HEK293 (cell line): ENCODE results near the gene BRD8.
A peak's percentile ranks its signal among the peaks of the same experiment; 100 is the strongest.

ENCODE experiments used
- CTCF ChIA-PET: fragments of 350-600 bp; formaldehyde crosslinking; extraction: SDS; loops from one replicate; lab custom pipeline; 2021; ENCODE audit warnings: antibody characterized with exemption; lab: Yijun Ruan, JAX
- POLR2A ChIA-PET: fragments of 300-600 bp; formaldehyde crosslinking; extraction: SDS; loops from one replicate; lab custom pipeline; 2020; ENCODE audit warnings: antibody characterized with exemption, inconsistent platforms; lab: Yijun Ruan, JAX
- H3K27ac ChIP-seq: fragments of 200-500 bp; sonication (Bioruptor generic); 2 replicates; pipeline ENCODE4 v1.5.1; 2014; ENCODE audit warnings: low read depth, low read length, control low read depth, inconsistent platforms; ENCODE audit errors: extremely low read depth
- H3K36me3 ChIP-seq, 2 experiments: fragments of 200-500 bp in 1 of 2; sonication (Bioruptor generic) in 1 of 2; 1 replicate in 1 of 2; 2 replicates in 1 of 2; pipeline ENCODE4 v1.5.1; 2014 to 2017; ENCODE audit warnings: inconsistent platforms in 2 of 2, low read length in 2 of 2; ENCODE audit not compliant: control insufficient read depth in 2 of 2, insufficient read depth in 1 of 2
- H3K4me1 ChIP-seq: fragments of 200-500 bp; sonication (Bioruptor generic); 2 replicates; pipeline ENCODE4 v1.5.1; 2014; ENCODE audit warnings: mild to moderate bottlenecking, low read length, inconsistent platforms; ENCODE audit not compliant: control insufficient read depth, insufficient read depth
- H3K4me3 ChIP-seq: 2 replicates; pipeline ENCODE4 v1.5.1; 2011; ENCODE audit warnings: low read depth, mild to moderate bottlenecking, control low read depth, low read length, moderate library complexity
- H3K9me3 ChIP-seq: fragments of 200-500 bp; sonication (Bioruptor generic); 2 replicates; pipeline ENCODE4 v1.5.1; 2014; ENCODE audit warnings: low read depth, low read length, inconsistent platforms; ENCODE audit not compliant: control insufficient read depth, insufficient read depth
- GLI2 ChIP-seq: fragments of 450-650 bp; formaldehyde crosslinking; IDR thresholded peaks from 2 replicates; pipeline ENCODE4; 2017; ENCODE audit warnings: missing biosample characterization, missing genetic modification characterization, low read depth, borderline replicate concordance
- HOXC10 ChIP-seq: sonication (generic); formaldehyde crosslinking; IDR thresholded peaks from 2 replicates; pipeline ENCODE4 v1.8.1; 2023; ENCODE audit warnings: mild to moderate bottlenecking, missing genetic modification reagents
- KLF16 ChIP-seq: fragments of 450-650 bp; formaldehyde crosslinking; IDR thresholded peaks from 2 replicates; pipeline ENCODE4 v1.5.1; 2017; ENCODE audit warnings: missing biosample characterization, missing genetic modification characterization
- REST ChIP-seq: fragments of 450-650 bp; formaldehyde crosslinking; IDR thresholded peaks from 2 replicates; pipeline ENCODE4 v1.5.1; 2016; ENCODE audit warnings: missing biosample characterization, missing genetic modification characterization
- ZBTB44 ChIP-seq: fragments of 450-650 bp; IDR thresholded peaks from 2 replicates; pipeline ENCODE4 v1.5.1; 2018; ENCODE audit warnings: missing biosample characterization, mild to moderate bottlenecking, missing genetic modification characterization
- ZNF121 ChIP-seq: fragments of 450-650 bp; formaldehyde crosslinking; IDR thresholded peaks from 2 replicates; pipeline ENCODE4 v1.5.1; 2016; ENCODE audit warnings: missing biosample characterization, missing genetic modification characterization
- ZNF146 ChIP-seq: fragments of 450-650 bp; formaldehyde crosslinking; IDR thresholded peaks from 2 replicates; pipeline ENCODE4 v1.5.1; 2016; ENCODE audit warnings: missing biosample characterization, missing genetic modification characterization
- ZNF169 ChIP-seq: fragments of 450-650 bp; formaldehyde crosslinking; IDR thresholded peaks from 2 replicates; pipeline ENCODE4 v1.5.1; 2016; ENCODE audit warnings: missing biosample characterization, missing genetic modification characterization
- ZNF239 ChIP-seq: fragments of 450-650 bp; formaldehyde crosslinking; IDR thresholded peaks from 2 replicates; pipeline ENCODE4 v1.5.1; 2016; ENCODE audit warnings: missing biosample characterization, missing genetic modification characterization
- ZNF266 ChIP-seq: fragments of 450-650 bp; formaldehyde crosslinking; IDR thresholded peaks from 2 replicates; pipeline ENCODE4 v1.5.1; 2016; ENCODE audit warnings: missing biosample characterization, missing genetic modification characterization, low read depth
- ZNF335 ChIP-seq: fragments of 450-650 bp; formaldehyde crosslinking; conservative IDR thresholded peaks from 2 replicates; pipeline ENCODE4 v1.5.1; 2016; ENCODE audit warnings: missing biosample characterization, missing genetic modification characterization
- ZNF366 ChIP-seq: fragments of 450-650 bp; formaldehyde crosslinking; conservative IDR thresholded peaks from 2 replicates; pipeline ENCODE4 v1.5.1; 2016; ENCODE audit warnings: missing biosample characterization, missing genetic modification characterization
- ZNF449 ChIP-seq: fragments of 450-650 bp; formaldehyde crosslinking; IDR thresholded peaks from 2 replicates; pipeline ENCODE4 v1.5.1; 2017; ENCODE audit warnings: missing biosample characterization, mild to moderate bottlenecking, missing genetic modification characterization, moderate library complexity
- ZNF549 ChIP-seq: fragments of 450-650 bp; IDR thresholded peaks from 2 replicates; pipeline ENCODE4 v1.5.1; 2018; ENCODE audit warnings: missing biosample characterization, missing genetic modification characterization, mild to moderate bottlenecking, inconsistent platforms, moderate library complexity
- ZNF558 ChIP-seq: fragments of 450-650 bp; formaldehyde crosslinking; IDR thresholded peaks from 2 replicates; pipeline ENCODE4 v1.5.1; 2016; ENCODE audit warnings: missing biosample characterization, missing genetic modification characterization
- ZNF623 ChIP-seq: fragments of 450-650 bp; formaldehyde crosslinking; IDR thresholded peaks from 2 replicates; pipeline ENCODE4 v1.5.1; 2016; ENCODE audit warnings: missing biosample characterization, missing genetic modification characterization
- ZNF660 ChIP-seq: fragments of 450-650 bp; IDR thresholded peaks from 2 replicates; pipeline ENCODE4 v1.5.1; 2018; ENCODE audit warnings: missing biosample characterization, mild to moderate bottlenecking, missing genetic modification characterization
- ZXDB ChIP-seq: fragments of 450-650 bp; formaldehyde crosslinking; IDR thresholded peaks from 2 replicates; pipeline ENCODE4 v1.5.1; 2016; ENCODE audit warnings: missing biosample characterization, missing genetic modification characterization
- TF ChIP-seq, protein P1 (sequence below): fragments of 450-650 bp; formaldehyde crosslinking; IDR thresholded peaks from 2 replicates; pipeline ENCODE4 v1.5.1; 2017; ENCODE audit warnings: missing biosample characterization, missing genetic modification characterization
- TF ChIP-seq, protein P2 (sequence below): sonication (generic); formaldehyde crosslinking; IDR thresholded peaks from 2 replicates; pipeline ENCODE4 v1.8.1; 2022; ENCODE audit warnings: mild to moderate bottlenecking, moderate library complexity, missing genetic modification reagents
- TF ChIP-seq, protein P3 (sequence below): fragments of 450-650 bp; formaldehyde crosslinking; IDR thresholded peaks from 2 replicates; pipeline ENCODE4 v1.5.1; 2016; ENCODE audit warnings: missing biosample characterization, missing genetic modification characterization
- TF ChIP-seq, protein P4 (sequence below): IDR thresholded peaks from 2 replicates; pipeline ENCODE4 v1.6.1; 2011; ENCODE audit warnings: mild to moderate bottlenecking, low read depth, low read length, borderline replicate concordance

The BRD8 gene

GRCh38 chr5:138092301-138092700, 86.1 kb downstream of the BRD8 start (continued):
- TF ChIP-seq, protein P1, sequence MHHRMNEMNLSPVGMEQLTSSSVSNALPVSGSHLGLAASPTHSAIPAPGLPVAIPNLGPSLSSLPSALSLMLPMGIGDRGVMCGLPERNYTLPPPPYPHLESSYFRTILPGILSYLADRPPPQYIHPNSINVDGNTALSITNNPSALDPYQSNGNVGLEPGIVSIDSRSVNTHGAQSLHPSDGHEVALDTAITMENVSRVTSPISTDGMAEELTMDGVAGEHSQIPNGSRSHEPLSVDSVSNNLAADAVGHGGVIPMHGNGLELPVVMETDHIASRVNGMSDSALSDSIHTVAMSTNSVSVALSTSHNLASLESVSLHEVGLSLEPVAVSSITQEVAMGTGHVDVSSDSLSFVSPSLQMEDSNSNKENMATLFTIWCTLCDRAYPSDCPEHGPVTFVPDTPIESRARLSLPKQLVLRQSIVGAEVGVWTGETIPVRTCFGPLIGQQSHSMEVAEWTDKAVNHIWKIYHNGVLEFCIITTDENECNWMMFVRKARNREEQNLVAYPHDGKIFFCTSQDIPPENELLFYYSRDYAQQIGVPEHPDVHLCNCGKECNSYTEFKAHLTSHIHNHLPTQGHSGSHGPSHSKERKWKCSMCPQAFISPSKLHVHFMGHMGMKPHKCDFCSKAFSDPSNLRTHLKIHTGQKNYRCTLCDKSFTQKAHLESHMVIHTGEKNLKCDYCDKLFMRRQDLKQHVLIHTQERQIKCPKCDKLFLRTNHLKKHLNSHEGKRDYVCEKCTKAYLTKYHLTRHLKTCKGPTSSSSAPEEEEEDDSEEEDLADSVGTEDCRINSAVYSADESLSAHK (tag by site-specific recombination): no peak
- no peak for TF ChIP-seq ZNF449 (tag by site-specific recombination)
- TF ChIP-seq GLI2 (tag by site-specific recombination): no peak
- TF ChIP-seq ZNF366 (tag by site-specific recombination): no peak
- TF ChIP-seq, protein P2, sequence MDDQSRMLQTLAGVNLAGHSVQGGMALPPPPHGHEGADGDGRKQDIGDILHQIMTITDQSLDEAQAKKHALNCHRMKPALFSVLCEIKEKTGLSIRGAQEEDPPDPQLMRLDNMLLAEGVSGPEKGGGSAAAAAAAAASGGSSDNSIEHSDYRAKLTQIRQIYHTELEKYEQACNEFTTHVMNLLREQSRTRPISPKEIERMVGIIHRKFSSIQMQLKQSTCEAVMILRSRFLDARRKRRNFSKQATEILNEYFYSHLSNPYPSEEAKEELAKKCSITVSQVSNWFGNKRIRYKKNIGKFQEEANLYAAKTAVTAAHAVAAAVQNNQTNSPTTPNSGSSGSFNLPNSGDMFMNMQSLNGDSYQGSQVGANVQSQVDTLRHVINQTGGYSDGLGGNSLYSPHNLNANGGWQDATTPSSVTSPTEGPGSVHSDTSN (CRISPR knock-in tag): no peak
- no peak for TF ChIP-seq ZNF239 (tag by site-specific recombination)
- TF ChIP-seq, protein P3, sequence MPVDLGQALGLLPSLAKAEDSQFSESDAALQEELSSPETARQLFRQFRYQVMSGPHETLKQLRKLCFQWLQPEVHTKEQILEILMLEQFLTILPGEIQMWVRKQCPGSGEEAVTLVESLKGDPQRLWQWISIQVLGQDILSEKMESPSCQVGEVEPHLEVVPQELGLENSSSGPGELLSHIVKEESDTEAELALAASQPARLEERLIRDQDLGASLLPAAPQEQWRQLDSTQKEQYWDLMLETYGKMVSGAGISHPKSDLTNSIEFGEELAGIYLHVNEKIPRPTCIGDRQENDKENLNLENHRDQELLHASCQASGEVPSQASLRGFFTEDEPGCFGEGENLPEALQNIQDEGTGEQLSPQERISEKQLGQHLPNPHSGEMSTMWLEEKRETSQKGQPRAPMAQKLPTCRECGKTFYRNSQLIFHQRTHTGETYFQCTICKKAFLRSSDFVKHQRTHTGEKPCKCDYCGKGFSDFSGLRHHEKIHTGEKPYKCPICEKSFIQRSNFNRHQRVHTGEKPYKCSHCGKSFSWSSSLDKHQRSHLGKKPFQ (tag by site-specific recombination): no peak
- TF ChIP-seq ZNF146 (tag by site-specific recombination): no peak
- no peak for TF ChIP-seq ZNF558

GRCh38 chr5:138091685-138092084, 86.7 kb downstream of the BRD8 start:
- POLR2A ChIA-PET: no interaction called here
- CTCF ChIA-PET: interaction anchor here (0.6 to 5.3 kb wide), 4 partner anchors 14 to 260 kb away, joined by 3 to 48 read pairs (median 7); no protein-coding TSS in a partner anchor
- no peaks in the 10 kb centered on the region for H3K36me3 ChIP-seq
- no peak overlapping the region for H3K4me3 ChIP-seq
- H3K9me3 ChIP-seq: no peaks in the 10 kb centered on the region
- H3K4me1 ChIP-seq: no peaks in the 10 kb centered on the region
- H3K27ac ChIP-seq: no peak overlapping the region
- no peak for TF ChIP-seq ZNF549 (tag by site-specific recombination)
- no peak for TF ChIP-seq ZNF335
- TF ChIP-seq REST (tag by site-specific recombination): peak; percentile 45; the same call in 1 of the 2 replicates
- peak; percentile 39; the same call in 1 of the 2 replicates for TF ChIP-seq ZXDB (tag by site-specific recombination)
- TF ChIP-seq ZBTB44 (tag by site-specific recombination): no peak
- 0 out of 2 replicates have a peak, but pooled peaks have one; percentile 19 for TF ChIP-seq ZNF266 (tag by site-specific recombination)
- no peak for TF ChIP-seq ZNF660
- peak; percentile 40; the same call in 1 of the 2 replicates for TF ChIP-seq ZNF558
- TF ChIP-seq KLF16 (tag by site-specific recombination): no peak
- TF ChIP-seq ZNF623 (tag by site-specific recombination): peak; percentile 61
- no peak for TF ChIP-seq HOXC10
- no peak for TF ChIP-seq ZNF169 (tag by site-specific recombination)
- TF ChIP-seq, protein P4, sequence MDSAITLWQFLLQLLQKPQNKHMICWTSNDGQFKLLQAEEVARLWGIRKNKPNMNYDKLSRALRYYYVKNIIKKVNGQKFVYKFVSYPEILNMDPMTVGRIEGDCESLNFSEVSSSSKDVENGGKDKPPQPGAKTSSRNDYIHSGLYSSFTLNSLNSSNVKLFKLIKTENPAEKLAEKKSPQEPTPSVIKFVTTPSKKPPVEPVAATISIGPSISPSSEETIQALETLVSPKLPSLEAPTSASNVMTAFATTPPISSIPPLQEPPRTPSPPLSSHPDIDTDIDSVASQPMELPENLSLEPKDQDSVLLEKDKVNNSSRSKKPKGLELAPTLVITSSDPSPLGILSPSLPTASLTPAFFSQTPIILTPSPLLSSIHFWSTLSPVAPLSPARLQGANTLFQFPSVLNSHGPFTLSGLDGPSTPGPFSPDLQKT: no peak
- TF ChIP-seq ZNF121: no peak
